Measurements from ENCODE around the gene MGRN1.

Gene MGRN1

DNA sequence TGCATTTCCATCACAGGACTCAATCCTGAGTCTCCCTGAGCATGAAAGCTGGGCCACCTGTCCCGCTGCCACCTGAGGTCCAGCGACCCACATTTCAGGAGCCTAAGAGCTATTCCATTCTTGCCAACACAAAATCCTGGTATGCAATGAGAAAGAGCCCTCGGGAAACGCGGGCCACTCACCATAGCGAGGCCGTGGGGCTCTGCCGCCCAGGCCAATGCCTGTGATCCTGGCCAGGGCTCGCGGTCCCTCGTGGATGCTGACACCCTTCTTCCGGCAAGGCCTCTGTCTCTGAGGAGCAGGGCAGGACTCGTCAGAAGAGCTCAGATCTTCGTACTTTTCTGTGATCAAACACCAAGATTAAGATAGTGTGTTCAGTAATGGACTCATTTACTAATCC is 80.3 kb downstream of the MGRN1 start:
- TF ChIP-seq SNAI2 (CRISPR knock-in tag; IDR thresholded peaks at IDR 0.05) (no peak), OSR1 (CRISPR knock-in tag; IDR thresholded peaks at IDR 0.05) (no peak), ZFP3 (CRISPR knock-in tag; IDR thresholded peaks at IDR 0.05) (no peak), BACH2 (CRISPR knock-in tag; IDR thresholded peaks at IDR 0.05; ENCODE audit: borderline replicate concordance) (no peak), ZNF565 (CRISPR knock-in tag; conservative IDR thresholded peaks at IDR 0.05; ENCODE audit: low read depth) (no peak), ZNF8 (CRISPR knock-in tag; IDR thresholded peaks at IDR 0.05) (no peak)
- TF ChIP-seq, protein P1, sequence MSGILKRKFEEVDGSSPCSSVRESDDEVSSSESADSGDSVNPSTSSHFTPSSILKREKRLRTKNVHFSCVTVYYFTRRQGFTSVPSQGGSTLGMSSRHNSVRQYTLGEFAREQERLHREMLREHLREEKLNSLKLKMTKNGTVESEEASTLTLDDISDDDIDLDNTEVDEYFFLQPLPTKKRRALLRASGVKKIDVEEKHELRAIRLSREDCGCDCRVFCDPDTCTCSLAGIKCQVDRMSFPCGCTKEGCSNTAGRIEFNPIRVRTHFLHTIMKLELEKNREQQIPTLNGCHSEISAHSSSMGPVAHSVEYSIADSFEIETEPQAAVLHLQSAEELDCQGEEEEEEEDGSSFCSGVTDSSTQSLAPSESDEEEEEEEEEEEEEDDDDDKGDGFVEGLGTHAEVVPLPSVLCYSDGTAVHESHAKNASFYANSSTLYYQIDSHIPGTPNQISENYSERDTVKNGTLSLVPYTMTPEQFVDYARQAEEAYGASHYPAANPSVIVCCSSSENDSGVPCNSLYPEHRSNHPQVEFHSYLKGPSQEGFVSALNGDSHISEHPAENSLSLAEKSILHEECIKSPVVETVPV (CRISPR knock-in tag; IDR thresholded peaks at IDR 0.05), result no peak
- ATAC-seq, result no peak

DNA sequence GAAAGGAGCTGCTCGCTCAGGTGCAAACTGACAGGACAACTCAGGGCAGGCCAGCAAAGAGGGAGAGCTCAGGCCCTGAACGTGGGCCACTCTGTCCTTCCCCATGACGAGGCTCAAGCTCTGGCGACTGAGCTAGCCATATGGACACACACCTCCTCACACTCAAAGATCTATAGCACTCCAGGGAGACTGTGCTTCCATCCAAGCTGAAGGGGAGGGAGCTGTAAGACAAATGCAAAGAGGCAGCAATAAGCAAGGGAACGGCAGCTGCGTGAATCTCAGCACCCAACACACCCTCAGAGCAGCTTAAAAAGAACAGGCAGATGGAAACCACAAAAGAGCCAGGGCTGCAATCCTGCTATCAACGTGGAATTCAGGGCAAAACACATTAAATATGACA is 82.2 kb downstream of the MGRN1 start:
- no peak for ATAC-seq
- TF ChIP-seq PPARA (CRISPR knock-in tag; IDR thresholded peaks at IDR 0.05; ENCODE audit: borderline replicate concordance) (no peak), ISL1 (CRISPR knock-in tag; IDR thresholded peaks at IDR 0.05) (no peak), TOX (CRISPR knock-in tag; IDR thresholded peaks at IDR 0.05; ENCODE audit: borderline replicate concordance) (no peak), ZNF565 (CRISPR knock-in tag; conservative IDR thresholded peaks at IDR 0.05; ENCODE audit: low read depth) (no peak), GLIS3 (CRISPR knock-in tag; IDR thresholded peaks at IDR 0.05) (no peak), OSR1 (CRISPR knock-in tag; IDR thresholded peaks at IDR 0.05) (no peak)
- TF ChIP-seq, protein P2, sequence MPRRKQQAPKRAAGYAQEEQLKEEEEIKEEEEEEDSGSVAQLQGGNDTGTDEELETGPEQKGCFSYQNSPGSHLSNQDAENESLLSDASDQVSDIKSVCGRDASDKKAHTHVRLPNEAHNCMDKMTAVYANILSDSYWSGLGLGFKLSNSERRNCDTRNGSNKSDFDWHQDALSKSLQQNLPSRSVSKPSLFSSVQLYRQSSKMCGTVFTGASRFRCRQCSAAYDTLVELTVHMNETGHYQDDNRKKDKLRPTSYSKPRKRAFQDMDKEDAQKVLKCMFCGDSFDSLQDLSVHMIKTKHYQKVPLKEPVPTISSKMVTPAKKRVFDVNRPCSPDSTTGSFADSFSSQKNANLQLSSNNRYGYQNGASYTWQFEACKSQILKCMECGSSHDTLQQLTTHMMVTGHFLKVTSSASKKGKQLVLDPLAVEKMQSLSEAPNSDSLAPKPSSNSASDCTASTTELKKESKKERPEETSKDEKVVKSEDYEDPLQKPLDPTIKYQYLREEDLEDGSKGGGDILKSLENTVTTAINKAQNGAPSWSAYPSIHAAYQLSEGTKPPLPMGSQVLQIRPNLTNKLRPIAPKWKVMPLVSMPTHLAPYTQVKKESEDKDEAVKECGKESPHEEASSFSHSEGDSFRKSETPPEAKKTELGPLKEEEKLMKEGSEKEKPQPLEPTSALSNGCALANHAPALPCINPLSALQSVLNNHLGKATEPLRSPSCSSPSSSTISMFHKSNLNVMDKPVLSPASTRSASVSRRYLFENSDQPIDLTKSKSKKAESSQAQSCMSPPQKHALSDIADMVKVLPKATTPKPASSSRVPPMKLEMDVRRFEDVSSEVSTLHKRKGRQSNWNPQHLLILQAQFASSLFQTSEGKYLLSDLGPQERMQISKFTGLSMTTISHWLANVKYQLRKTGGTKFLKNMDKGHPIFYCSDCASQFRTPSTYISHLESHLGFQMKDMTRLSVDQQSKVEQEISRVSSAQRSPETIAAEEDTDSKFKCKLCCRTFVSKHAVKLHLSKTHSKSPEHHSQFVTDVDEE (CRISPR knock-in tag; IDR thresholded peaks at IDR 0.05), result no peak
- TF ChIP-seq, protein P3, sequence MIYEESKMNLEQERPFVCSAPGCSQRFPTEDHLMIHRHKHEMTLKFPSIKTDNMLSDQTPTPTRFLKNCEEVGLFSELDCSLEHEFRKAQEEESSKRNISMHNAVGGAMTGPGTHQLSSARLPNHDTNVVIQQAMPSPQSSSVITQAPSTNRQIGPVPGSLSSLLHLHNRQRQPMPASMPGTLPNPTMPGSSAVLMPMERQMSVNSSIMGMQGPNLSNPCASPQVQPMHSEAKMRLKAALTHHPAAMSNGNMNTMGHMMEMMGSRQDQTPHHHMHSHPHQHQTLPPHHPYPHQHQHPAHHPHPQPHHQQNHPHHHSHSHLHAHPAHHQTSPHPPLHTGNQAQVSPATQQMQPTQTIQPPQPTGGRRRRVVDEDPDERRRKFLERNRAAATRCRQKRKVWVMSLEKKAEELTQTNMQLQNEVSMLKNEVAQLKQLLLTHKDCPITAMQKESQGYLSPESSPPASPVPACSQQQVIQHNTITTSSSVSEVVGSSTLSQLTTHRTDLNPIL (CRISPR knock-in tag; IDR thresholded peaks at IDR 0.05; ENCODE audit: low read depth), result no peak
- TF ChIP-seq, protein P4, sequence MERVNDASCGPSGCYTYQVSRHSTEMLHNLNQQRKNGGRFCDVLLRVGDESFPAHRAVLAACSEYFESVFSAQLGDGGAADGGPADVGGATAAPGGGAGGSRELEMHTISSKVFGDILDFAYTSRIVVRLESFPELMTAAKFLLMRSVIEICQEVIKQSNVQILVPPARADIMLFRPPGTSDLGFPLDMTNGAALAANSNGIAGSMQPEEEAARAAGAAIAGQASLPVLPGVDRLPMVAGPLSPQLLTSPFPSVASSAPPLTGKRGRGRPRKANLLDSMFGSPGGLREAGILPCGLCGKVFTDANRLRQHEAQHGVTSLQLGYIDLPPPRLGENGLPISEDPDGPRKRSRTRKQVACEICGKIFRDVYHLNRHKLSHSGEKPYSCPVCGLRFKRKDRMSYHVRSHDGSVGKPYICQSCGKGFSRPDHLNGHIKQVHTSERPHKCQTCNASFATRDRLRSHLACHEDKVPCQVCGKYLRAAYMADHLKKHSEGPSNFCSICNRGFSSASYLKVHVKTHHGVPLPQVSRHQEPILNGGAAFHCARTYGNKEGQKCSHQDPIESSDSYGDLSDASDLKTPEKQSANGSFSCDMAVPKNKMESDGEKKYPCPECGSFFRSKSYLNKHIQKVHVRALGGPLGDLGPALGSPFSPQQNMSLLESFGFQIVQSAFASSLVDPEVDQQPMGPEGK (CRISPR knock-in tag; IDR thresholded peaks at IDR 0.05; ENCODE audit: borderline replicate concordance), result no peak

DNA sequence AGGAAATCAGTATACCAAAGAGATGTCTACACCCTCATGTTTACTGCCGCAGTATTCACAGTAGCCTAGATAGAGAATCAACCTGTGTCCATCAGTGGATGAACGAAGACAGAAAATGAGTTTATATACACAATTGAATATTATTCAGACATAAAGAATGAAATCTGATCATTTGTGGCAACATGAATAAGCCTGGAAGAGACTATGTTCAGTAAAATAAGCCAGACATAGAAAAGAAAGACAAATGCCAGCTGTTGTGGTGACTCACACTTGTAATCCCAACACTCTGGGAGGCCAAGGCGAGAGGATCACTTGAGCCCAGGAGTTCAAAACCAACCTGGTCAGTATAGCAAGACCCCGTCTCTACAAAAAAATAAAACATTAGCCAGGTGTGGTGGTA is 84.9 kb downstream of the MGRN1 start:
- TF ChIP-seq CSDC2 (CRISPR knock-in tag; IDR thresholded peaks at IDR 0.05) (no peak), BACH2 (CRISPR knock-in tag; IDR thresholded peaks at IDR 0.05; ENCODE audit: borderline replicate concordance) (no peak), GLIS3 (CRISPR knock-in tag; IDR thresholded peaks at IDR 0.05) (no peak), ZFP3 (CRISPR knock-in tag; IDR thresholded peaks at IDR 0.05) (no peak), ZC3H10 (CRISPR knock-in tag; IDR thresholded peaks at IDR 0.05) (no peak), OSR1 (CRISPR knock-in tag; IDR thresholded peaks at IDR 0.05) (no peak), SNAI2 (CRISPR knock-in tag; IDR thresholded peaks at IDR 0.05) (no peak)
- TF ChIP-seq, protein P5, sequence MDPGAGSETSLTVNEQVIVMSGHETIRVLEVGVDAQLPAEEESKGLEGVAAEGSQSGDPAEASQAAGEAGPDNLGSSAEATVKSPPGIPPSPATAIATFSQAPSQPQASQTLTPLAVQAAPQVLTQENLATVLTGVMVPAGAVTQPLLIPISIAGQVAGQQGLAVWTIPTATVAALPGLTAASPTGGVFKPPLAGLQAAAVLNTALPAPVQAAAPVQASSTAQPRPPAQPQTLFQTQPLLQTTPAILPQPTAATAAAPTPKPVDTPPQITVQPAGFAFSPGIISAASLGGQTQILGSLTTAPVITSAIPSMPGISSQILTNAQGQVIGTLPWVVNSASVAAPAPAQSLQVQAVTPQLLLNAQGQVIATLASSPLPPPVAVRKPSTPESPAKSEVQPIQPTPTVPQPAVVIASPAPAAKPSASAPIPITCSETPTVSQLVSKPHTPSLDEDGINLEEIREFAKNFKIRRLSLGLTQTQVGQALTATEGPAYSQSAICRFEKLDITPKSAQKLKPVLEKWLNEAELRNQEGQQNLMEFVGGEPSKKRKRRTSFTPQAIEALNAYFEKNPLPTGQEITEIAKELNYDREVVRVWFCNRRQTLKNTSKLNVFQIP (CRISPR knock-in tag; IDR thresholded peaks at IDR 0.05; ENCODE audit: borderline replicate concordance, low read depth), result no peak
- ATAC-seq, result no peak

DNA sequence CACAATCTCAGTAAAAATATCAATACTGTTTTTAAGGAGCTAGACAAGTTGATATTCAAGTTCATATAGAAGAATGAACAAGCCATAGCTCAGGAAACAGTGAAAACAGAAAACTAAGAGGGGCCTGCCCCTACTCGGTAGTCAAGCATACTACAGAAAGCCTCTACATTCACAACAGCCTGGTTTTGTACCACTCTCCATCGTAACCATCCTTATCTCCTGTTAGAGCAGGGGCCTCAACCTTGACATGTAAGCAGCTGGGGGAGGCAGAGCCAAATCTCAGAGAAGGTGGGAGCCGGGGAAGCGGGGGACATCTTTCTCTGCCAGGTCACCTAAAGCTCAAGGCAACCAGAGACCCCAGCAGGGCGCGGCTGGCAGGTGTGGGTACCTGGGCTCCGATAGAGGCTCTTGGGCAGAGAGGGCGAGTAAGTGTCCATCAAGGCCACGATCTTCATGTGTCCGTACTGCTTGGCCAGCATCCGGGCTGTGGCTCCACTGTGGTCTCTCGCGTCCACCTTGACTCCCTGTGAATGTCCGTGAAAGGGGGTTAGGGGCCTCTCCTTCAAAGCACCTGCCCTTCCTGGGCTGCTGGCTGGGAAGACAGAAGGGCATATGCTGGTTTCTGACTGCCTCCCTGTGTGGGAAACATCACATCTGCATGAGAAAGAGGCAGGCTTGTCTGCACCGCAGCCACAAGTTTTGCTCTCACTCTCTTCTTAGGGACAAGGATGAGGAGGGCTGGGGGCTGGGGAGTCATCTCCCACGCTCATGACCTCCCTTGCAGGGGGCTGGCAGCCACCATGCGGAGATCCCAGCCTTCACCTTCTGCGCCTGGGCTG is 89.3 kb downstream of the MGRN1 start:
- no peak for ATAC-seq
- TF ChIP-seq TOX (CRISPR knock-in tag; IDR thresholded peaks at IDR 0.05; ENCODE audit: borderline replicate concordance) (no peak), SNAI2 (CRISPR knock-in tag; IDR thresholded peaks at IDR 0.05) (no peak), ARNTL (CRISPR knock-in tag; IDR thresholded peaks at IDR 0.05; ENCODE audit: borderline replicate concordance, low read depth) (no peak), CSDC2 (CRISPR knock-in tag; IDR thresholded peaks at IDR 0.05) (no peak), RARB (CRISPR knock-in tag; IDR thresholded peaks at IDR 0.05) (no peak), ZFP3 (CRISPR knock-in tag; IDR thresholded peaks at IDR 0.05) (no peak), OSR1 (CRISPR knock-in tag; IDR thresholded peaks at IDR 0.05) (no peak), ZNF70 (CRISPR knock-in tag; IDR thresholded peaks at IDR 0.05) (no peak)
- TF ChIP-seq, protein P4 (CRISPR knock-in tag; IDR thresholded peaks at IDR 0.05; ENCODE audit: borderline replicate concordance), result no peak
- TF ChIP-seq, protein P5 (CRISPR knock-in tag; IDR thresholded peaks at IDR 0.05; ENCODE audit: borderline replicate concordance, low read depth), result no peak

Data from SK-N-SH treated with all-trans-retinoic acid at 6 μM for 48 hours (cell line).